Activated T-cell treated with anti-CD3 and anti-CD28 coated beads for 4 hours (primary cell): ENCODE data around the gene NTM.

Experiments
- DNase-seq: peaks from one replicate; pipeline ENCODE4 v3.0.0-alpha.2; 2020

NTM gene

DNA sequence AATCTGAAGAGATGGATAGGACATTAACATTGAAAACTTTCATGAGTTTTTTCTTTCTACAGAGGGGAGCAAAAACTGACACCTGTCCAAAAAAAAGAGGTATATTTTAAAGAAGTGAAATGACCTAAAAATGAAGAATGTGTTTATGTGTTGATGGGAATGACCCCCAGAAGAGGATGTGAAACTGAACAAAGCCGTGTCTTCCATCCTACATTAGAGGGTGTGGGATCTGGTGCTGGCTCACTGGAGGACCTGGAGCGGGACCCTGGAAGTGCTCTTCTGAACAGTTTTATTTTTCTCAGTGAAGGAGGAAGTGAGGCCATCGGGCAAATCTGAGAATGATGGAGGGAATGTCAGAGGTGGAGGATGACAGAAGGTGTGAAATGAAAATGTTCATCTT lies 470.1 kb downstream of the NTM start:
- no peak for DNase-seq

GRCh38 chr11:131841028-131841427 lies 470.6 kb downstream of the NTM start:
- DNase-seq, result no peak

- no peak for DNase-seq
Measured at GRCh38 chr11:131841925-131842635, 471.7 kb downstream of the NTM start.

GRCh38 chr11:131845255-131845654 lies 474.8 kb downstream of the NTM start:
- no peak for DNase-seq

DNA sequence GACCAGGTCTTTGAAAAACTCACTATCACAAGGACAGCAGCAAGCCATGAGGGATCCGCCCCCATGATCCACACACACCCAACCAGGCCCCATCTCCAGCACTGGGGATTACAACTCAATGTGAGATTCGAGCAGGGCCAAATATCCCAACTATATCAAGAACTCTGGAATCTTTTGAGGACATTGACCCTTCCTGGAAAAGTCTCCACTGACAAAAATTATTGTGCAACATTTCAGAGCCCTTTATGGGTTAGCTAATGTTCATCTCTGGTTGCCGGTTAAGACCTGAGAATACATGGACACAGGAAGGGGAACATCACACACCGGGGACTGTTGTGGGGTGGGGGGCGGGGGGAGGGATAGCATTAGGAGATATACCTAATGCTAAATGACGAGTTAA lies 479.1 kb downstream of the NTM start:
- no peak for DNase-seq

DNA sequence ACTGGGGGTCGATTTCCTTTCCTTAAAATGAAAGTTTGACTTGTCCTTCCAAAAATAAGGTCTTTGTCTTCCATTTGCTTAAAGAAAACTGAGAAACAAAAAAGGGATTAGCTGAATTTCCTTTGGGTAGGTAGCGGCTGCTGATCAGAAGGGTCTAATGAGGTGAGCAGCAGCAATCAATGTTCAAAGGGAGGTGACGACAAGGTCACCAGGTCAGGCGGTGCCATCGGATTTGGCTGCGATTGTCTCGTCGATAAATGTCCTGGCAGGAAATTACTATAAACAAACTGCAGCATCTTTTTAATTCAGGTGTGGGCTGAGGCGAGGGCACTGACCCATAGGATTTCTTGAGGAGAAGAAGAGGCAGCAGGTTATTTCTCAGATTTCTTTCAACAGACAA lies 480.1 kb downstream of the NTM start:
- no peak for DNase-seq

DNA sequence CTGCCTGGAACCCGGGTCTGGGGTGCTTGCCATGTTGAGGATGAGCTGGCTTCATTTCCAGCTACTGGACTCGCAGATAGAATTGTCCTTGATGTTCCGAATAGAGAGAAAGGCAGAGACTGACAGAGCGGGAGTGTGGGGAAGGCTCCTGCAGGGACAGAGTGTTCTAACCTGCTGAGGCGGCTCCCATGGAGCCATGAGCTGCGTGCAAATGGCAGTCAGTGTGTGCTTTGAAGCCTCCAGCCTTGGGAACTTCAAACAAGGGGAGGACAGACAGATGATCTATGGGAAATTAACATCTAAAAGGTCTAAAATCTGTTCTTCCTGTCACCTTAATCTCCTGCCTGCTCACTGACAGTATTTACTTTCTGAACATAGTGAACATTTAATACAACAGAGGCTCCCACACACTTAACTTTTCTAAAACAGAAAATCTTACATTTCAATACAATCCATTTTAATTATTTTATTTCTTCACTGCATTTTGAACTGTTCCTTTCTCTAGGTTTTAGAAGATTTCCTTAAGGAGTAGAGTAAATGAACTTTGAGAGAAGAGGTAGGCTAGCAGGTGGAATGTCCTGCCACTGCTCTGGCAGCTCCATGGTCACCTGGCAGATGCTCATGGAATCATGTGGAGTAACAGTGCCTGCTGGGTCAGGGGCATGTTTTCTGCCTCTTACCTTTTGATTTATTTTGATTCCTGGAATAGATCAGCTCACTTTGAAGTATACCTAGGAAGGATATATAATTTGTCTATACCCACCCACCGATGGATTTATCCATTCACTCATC lies 481.7 kb downstream of the NTM start:
- no peak for DNase-seq

GRCh38 chr11:131852757-131853156 lies 482.3 kb downstream of the NTM start:
- no peak for DNase-seq

DNA sequence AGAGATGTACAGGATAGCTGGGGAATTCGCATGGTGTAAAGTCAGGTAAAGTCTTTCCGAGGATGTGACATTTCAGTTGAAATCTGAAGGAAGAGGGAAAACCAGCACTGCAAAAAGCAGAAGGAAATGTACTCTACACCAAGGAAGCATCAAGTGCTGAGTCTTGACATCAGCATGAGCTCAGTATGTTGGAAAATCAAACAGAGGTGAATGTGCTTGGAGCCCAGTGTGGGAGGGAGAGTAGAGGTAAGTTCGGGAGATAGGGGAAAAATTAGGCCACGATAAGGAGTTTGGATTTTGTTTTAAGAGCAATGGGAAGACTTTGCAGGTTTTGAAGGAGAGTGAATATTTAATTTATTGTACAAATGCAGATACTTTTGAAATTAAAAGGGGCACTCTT lies 484.0 kb downstream of the NTM start:
- DNase-seq, result no peak

GRCh38 chr11:131855320-131855719 lies 484.9 kb downstream of the NTM start:
- no peak for DNase-seq

DNA sequence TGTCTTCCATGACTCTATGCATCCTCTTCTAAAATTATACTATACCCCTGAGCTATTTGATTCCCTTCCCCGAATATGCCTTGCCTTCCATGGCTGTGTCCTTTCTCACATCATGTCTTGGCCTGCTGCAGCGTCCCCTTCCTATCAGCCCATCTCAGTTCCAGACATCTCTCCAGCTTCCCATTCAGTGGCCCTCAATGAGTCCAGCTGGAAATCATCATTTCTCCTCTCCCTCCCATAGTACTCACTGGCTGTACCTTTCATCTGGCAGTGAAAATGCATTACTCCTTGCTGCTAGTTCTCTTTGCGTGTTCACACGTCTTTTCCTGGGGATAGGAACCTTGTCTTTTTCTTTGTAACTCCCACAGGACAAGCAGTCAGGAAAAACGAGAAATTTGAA lies 486.8 kb downstream of the NTM start:
- DNase-seq, result no peak

DNA sequence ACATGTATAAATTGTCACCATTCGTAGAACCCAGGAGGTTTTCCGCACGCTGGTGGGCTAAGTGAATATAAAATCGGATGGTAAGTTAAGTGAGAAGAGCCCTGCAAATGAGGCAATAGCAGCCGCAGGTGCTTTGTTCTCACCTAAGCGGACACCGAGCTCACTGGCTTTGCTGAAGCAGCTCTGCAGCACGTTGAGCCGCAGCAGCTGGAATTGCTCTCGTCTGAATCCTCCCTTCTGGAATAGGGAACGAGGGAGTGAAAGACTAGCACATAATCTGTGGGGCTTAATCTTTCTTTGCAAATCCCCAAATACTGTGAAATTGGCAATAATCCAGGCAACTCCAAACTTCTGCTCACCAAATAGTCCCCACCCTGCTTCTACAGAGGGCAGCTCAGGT lies 488.1 kb downstream of the NTM start:
- DNase-seq, result no peak

DNA sequence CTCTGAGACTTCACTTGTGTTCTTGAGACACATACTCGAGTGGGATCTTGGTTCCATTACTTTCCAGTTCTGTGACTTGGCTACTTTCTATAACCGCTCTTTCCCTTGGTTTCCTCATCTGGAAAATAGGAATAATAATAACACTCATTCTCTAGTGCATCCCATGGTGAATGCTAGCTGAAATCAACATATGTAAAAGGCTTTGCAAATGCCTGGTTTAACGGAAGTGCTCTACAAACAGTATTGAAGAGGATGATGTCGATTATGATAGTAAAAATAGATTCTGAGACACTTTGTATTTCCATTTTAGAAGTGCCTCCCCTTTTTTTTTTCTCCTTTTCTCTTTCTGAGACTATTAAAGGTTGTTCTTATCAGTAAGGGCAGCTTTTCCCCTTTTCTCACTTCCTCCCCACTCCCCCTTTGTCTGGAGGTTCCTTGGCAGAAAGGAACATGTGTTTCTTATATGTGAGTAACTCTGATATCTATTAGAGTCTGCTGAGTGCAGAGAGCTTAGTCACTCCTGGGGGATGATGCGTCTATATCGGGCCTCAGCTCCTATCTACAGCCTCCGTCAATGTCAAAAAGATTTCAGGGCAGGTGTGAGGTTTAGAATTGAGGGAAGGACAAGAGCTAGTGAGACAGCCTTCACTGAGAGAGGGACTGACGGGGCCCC lies 489.3 kb downstream of the NTM start:
- no peak for DNase-seq

DNA sequence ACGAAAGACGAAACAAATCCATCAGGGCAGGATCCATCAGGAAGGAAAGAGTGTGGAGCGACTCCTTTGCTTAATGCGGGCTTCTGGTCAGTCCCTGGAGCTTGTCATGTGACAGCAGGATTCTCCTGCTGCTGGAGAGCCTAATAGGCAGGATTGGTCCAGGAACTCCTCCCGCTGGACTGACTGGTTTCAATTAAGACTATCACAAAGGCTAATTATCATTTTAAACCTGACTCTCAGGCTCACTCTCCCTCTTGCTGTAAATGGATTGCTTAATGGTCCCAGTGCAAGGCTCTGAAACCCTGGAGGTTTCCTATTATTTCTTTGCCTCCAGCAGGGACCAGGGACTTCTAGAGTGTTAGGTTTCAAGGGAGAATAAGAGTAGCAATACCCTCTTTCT lies 493.8 kb downstream of the NTM start:
- DNase-seq, result no peak

DNA sequence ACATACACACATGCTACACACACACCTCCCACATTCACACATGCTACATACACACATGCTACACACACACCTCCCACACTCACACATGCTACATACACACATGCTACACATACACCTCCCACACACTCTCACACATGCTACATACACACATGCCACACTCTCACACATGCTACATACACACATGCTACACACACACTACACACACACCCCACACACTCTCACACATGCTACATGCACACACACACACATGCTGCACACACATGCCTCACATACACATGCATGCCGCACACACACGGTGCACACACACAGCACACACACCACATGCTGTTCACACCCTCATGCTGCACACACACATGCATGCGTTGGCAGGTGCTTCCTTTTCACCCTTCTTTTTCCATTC lies 495.4 kb downstream of the NTM start:
- no peak for DNase-seq

- no peak for DNase-seq
Measured at GRCh38 chr11:131866535-131867400, 496.4 kb downstream of the NTM start.

DNA sequence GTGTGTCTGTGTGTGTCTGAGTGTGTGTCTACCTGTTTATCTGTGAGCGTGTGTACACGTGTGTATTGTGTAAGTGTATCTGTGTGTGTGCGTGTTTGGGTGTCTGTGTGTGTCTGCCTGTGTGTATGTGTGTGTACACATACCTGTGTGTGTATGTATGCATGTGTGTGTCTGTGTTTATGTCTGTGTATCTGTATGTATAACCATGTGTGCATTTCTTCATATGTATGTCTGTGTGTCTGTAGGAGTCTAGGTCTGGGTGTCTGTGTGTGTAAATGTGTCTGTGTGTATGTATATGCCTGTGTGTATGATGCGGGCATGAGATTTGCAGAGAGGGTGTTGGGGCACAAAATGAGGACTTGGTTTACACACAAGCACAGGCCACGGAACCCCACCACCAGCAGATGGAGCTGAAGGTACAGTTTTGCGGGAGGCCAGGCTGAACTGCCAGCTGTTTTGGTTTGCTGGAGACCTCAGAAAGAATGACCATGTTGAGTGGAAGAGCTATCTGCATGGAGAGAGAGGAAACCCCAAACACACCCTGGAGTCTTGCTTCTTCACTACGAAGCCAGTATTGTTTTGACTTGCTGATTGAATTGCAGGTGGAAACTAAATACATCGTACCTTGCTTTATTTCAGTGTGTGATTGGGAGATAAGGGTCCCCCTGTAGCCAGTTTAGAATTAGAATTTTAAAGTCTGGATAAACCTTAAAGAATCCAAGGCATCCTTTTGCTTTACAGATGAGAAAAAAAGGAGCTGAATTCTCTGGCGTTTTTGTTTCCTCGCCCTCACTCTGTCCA lies 497.2 kb downstream of the NTM start:
- no peak for DNase-seq

GRCh38 chr11:131868629-131869507 lies 498.5 kb downstream of the NTM start:
- DNase-seq, result no peak

DNA sequence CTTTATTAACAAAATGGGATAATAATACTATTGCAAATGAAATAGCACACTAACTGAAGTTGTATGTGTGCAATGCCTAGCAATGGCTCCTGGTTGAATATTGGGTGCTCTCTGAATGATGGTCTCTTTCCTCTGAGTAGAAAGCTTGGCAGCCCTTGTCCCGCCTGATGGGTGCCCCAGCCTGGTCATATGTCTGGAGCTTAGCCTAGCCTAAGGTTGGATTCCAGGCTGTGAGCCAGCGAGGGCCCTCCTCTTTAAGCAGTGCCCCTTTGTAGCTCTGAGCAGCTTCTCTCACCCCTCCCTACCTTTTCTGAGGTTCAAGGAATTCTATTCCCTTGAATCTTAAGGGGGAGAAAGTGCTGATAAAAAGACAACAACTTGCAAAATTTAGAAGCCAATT lies 499.9 kb downstream of the NTM start:
- no peak for DNase-seq

DNA sequence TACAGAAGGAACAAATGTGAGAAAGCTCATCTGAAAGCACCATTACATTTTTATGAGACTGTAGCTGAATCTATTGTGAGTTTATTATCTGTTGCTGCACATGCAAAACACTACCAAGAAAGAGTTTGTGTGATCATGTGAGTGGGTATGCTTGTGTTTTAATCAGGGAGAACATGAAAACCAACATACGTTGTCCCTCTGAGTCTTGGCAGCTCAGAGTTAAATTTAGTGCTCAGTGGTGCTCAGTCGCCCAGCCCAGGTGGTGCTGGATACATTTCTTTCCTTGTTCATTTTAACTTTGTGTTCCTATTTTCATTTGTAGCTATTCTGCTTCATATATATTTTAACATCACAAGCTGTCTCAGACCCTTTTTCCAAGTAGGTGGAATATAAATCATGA lies 500.6 kb downstream of the NTM start:
- no peak for DNase-seq

DNA sequence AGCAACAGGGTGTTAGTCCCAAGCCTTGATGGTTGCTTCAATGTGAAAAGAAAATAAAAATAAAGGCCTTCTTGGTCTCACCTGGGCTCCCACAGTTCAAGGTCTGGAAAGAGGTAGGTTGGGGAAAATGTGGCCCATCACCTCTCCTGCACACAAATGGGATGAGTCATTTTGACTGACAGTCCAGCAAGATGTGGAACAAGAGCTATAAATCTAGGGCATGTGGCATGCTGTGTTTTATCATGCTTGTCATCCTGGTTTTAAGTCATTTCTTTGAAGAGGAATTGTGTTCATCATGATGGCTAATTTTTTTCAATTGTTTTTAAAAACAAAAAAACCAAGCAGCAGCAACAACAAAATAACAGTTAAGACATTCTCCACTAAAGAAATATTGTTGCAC lies 503.7 kb downstream of the NTM start:
- no peak for DNase-seq
